Measurements from ENCODE around the gene MRNIP. TPM values are rescaled to one million over a fixed set of nuclear protein-coding genes. Genes with fewer than 3 reads are reported as not detected.

Gene MRNIP
- total and polyA plus RNA-seq, 7 experiments from 2014 or later: 19.4 to 133 (median 40.2) TPM

DNA sequence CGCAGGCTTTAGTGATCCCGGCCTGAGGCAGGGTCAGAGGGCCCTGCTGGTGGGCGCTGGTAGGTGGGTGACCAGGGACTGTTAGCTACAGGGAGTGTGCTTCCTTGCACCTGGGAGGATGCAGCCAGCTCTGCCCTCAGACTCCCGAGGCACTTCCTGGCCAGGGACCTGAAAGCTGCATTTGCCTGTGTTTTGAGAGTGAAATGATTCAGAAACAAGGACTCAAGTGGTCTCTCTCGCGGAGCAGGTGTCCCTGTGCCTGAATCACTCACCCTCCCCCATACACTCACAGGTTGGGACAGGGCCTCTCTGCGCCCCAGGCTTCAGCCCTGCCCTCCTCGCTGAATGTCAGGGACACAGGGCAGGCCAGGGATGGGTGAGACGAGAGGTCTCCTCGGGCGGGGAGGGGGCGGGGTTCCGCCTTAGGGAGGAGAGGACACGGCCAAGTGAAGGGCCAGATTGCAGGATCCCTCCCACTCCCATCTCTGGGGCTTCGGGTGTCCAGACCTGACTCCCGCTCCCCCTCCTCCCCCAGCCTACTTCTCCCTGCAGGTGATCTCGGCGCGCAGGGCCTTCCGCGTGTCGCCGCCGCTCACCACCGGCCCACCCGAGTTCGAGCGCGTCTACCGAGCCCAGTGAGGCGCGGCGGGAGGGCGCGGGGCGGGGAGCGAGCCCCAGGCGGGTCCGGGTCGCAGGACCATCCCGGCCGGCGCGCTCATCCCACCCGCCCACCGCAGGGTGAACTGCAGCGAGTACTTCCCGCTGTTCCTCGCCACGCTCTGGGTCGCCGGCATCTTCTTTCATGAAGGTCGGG lies 63.4 kb downstream of the MRNIP start:
- DNase-seq: peak in 1 of 9 donors; percentile 28

DNA sequence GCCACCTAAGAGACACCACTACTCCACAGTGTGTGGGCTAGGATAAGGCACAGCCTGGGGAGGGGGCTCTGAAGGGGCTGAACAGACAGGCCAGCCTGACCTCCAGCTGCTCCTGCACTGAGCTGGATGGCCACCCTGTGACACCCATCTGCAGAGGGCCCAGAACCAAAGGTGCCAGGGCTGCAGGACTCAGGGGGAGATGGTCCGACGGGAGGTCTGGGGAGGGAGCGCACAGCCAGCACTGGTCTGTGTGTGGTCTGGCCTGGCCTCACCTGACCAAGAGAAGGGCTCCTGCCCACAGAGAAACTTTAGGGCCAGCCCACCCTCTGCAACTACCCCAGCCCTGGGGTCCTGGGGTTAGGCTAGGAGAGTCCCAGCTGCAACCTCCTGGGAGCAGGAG lies 64.0 kb downstream of the MRNIP start:
- DNase-seq (no peak), ATAC-seq (no peak)
- Mint-ChIP-seq H3K27me3 (no peaks in the 10 kb centered on the region), H3K9me3 (peaks cover 0 to 6% (median 0%) of the 10 kb centered on the region in 11 donors), H3K36me3 (peaks cover 0 to 7% (median 3%) of the 10 kb centered on the region in 5 donors), H3K4me3 (peak overlapping the region; percentile 32 to 83 (median 62)), H3K27ac (peak overlapping the region in 5 of 9 donors; percentile 22 to 86 (median 76)), H3K4me1 (peaks cover 20 to 33% (median 28%) of the 10 kb centered on the region in 7 donors)
- Histone ChIP-seq H3K4me1 (ENCODE audit: control insufficient read depth in 2 of 2, insufficient read depth in 2 of 2, low read length in 2 of 2) (peaks cover 24 to 28% of the 10 kb centered on the region in 2 donors), H3K27ac (ENCODE audit: low read depth, low read length) (peak overlapping the region; percentile 68), H3K9me3 (ENCODE audit: control insufficient read depth in 2 of 3, low read length in 3 of 3) (no peaks in the 10 kb centered on the region), H3K36me3 (ENCODE audit: control insufficient read depth in 2 of 3, insufficient read depth in 3 of 3, low read length in 3 of 3) (peaks cover 0 to 16% (median 0%) of the 10 kb centered on the region in 3 experiments), H3K4me3 (ENCODE audit: low read length) (peak overlapping the region; percentile 48), H3K27me3 (ENCODE audit: control insufficient read depth in 2 of 2, insufficient read depth in 2 of 2, low read length in 2 of 2) (no peaks in the 10 kb centered on the region)
- intact Hi-C loops (cut with micrococcal nuclease): no loop called here
- ChIA-PET POLR2A (interaction anchor here (0.7 to 2.3 kb wide), 9 partner anchors 8 to 235 kb away, joined by 3 to 8 read pairs (median 4); partner anchors contain the start of genes HNRNPH1, MAML1 and SQSTM1), CTCF (interaction anchor here (1.6 to 4.3 kb wide), 3 partner anchors 12 to 67 kb away, joined by 3 to 36 read pairs (median 5); no protein-coding TSS in a partner anchor)

More for the DNA sequence above, 63.4 kb downstream of the MRNIP start:
- ChIA-PET POLR2A (interaction anchor here (0.7 to 2.9 kb wide), 10 partner anchors 8 to 236 kb away, joined by 3 to 8 read pairs (median 4); partner anchors contain the start of genes HNRNPH1, MAML1 and SQSTM1), CTCF (interaction anchor here (0.6 to 4.3 kb wide), 4 partner anchors 32 to 234 kb away, joined by 3 to 36 read pairs (median 4); no protein-coding TSS in a partner anchor)
- Histone ChIP-seq H3K9me3 (ENCODE audit: control insufficient read depth in 2 of 3, low read length in 3 of 3) (no peaks in the 10 kb centered on the region), H3K27me3 (ENCODE audit: control insufficient read depth in 2 of 2, insufficient read depth in 2 of 2, low read length in 2 of 2) (no peaks in the 10 kb centered on the region), H3K27ac (ENCODE audit: low read depth, low read length) (peak overlapping the region; percentile 68), H3K4me1 (ENCODE audit: control insufficient read depth in 2 of 2, insufficient read depth in 2 of 2, low read length in 2 of 2) (peaks cover 24 to 28% of the 10 kb centered on the region in 2 donors), H3K4me3 (ENCODE audit: low read length) (peak overlapping the region; percentile 48), H3K36me3 (ENCODE audit: control insufficient read depth in 2 of 3, insufficient read depth in 3 of 3, low read length in 3 of 3) (peaks cover 0 to 21% (median 0%) of the 10 kb centered on the region in 3 experiments)
- H3K4me3 Mint-ChIP-seq: peak overlapping the region; percentile 32 to 83 (median 62)
- H3K27me3 Mint-ChIP-seq: no peaks in the 10 kb centered on the region
- intact Hi-C loops (cut with micrococcal nuclease): loop anchor here (5.0 kb wide), 4 partner anchors 98 to 1643 kb away; partner anchors contain the start of genes CANX (in 1 of the 2), HNRNPH1 (in 1 of the 2) and NHP2 (in 1 of the 2)
- H3K4me1 Mint-ChIP-seq: peaks cover 20 to 33% (median 30%) of the 10 kb centered on the region in 7 donors
- ATAC-seq: no peak
- peaks cover 0 to 9% (median 3%) of the 10 kb centered on the region in 5 donors for H3K36me3 Mint-ChIP-seq
- peaks cover 0 to 6% (median 0%) of the 10 kb centered on the region in 11 donors for H3K9me3 Mint-ChIP-seq
- peak overlapping the region in 3 of 9 donors; percentile 31 to 76 (median 65) for H3K27ac Mint-ChIP-seq

DNA sequence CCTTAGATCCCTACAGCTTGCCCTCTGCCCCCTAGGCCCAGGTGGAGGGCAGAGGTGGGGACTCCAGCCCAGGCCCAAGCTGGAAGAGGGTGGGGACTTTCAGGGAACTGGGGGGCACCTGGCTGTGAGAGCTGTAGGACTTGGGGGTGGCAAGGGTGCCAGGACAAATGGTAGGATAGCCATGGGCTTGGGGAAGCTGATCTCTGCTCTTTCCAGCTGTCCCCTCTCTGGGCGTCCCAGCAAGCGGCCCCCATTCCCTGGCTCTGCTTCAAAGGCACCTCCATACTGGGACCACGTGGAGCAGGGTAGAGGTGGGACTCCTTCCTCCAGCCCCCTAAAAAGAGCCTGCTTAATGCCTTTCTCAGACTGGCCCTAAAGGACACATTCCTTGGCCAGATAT lies 64.4 kb downstream of the MRNIP start:
- CTCF ChIA-PET: interaction anchor here (0.6 to 4.3 kb wide), 4 partner anchors 11 to 773 kb away, joined by 3 to 36 read pairs (median 4); partner anchors contain the start of gene MAML1
- H3K27ac ChIP-seq (ENCODE audit: low read depth, low read length): peak overlapping the region; percentile 45
- H3K4me1 ChIP-seq (ENCODE audit: control insufficient read depth in 2 of 2, insufficient read depth in 2 of 2, low read length in 2 of 2): peaks cover 24 to 28% of the 10 kb centered on the region in 2 donors

DNA sequence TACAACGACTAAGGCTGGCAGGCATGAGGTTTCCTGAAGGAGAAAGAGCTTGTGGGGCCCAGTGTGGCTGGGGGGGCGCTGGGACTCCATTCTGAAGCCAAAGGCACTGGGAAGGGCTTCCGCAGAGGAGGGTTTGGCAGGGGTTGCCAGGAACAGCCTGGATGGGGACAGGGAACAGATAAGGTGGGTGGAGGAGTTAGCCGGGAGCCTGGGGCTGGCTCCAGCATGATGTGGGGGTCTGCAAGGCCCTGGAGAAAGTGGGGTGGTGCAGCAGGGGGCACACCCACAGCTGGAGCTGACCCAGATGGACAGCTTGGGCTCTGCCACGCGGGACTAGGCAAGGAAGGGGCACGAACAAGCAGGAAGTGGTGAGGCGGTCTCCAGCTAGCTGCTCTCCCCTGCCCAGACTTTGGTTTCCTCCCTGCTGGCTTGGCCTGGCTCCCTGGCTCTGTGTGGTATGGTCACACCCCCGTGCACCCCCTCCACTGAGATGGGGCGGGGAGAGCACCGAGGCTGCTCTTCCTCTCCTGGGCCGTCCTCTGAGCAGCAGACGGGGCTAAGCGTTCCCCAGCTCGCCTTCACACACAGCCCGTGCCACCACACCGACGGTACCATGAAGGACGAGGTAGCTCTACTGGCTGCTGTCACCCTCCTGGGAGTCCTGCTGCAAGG lies 65.0 kb downstream of the MRNIP start, which contains the start of gene LTC4S:
LTC4S (plus strand) TSS at position 519 of the 672 bp plus-strand sequence; CDS start at position 614, 95 bp downstream.
- Mint-ChIP-seq H3K27me3 (no peaks in the 10 kb centered on the region), H3K27ac (peak within 1 kb of the TSS; percentile 42 to 91 (median 81)), H3K36me3 (peaks cover 0 to 4% (median 0%) of the 10 kb centered on the region in 5 donors), H3K4me3 (peak within 1 kb of the TSS; percentile 47 to 83 (median 65)), H3K4me1 (peaks cover 20 to 33% (median 27%) of the 10 kb centered on the region in 7 donors), H3K9me3 (peaks cover 0 to 6% (median 0%) of the 10 kb centered on the region in 11 donors)
- Histone ChIP-seq H3K4me3 (ENCODE audit: low read length) (peak within 1 kb of the TSS; percentile 48), H3K27me3 (ENCODE audit: control insufficient read depth in 2 of 2, insufficient read depth in 2 of 2, low read length in 2 of 2) (no peaks in the 10 kb centered on the region), H3K27ac (ENCODE audit: low read depth, low read length) (peak within 1 kb of the TSS; percentile 68), H3K4me1 (ENCODE audit: control insufficient read depth in 2 of 2, insufficient read depth in 2 of 2, low read length in 2 of 2) (peaks cover 24 to 28% of the 10 kb centered on the region in 2 donors), H3K9me3 (ENCODE audit: control insufficient read depth in 2 of 3, low read length in 3 of 3) (no peaks in the 10 kb centered on the region), H3K36me3 (ENCODE audit: control insufficient read depth in 2 of 3, insufficient read depth in 3 of 3, low read length in 3 of 3) (peaks cover 0 to 7% (median 0%) of the 10 kb centered on the region in 3 experiments)
- DNase-seq (peak in 6 of 9 donors; percentile 30 to 50 (median 48)), ATAC-seq (peak; percentile 62)
- POLR2A ChIA-PET: interaction anchor here (0.6 to 2.3 kb wide), 10 partner anchors 9 to 170 kb away, joined by 3 to 8 read pairs (median 6); partner anchors contain the start of genes HNRNPH1, MAML1 and MRNIP
- intact Hi-C loops (cut with micrococcal nuclease): no loop called here
- CTCF ChIA-PET: interaction anchor here (0.6 to 4.3 kb wide), 4 partner anchors 11 to 773 kb away, joined by 3 to 36 read pairs (median 4); partner anchors contain the start of gene MAML1

More for the DNA sequence above, 64.4 kb downstream of the MRNIP start:
- Mint-ChIP-seq H3K27me3 (no peaks in the 10 kb centered on the region), H3K27ac (peak overlapping the region in 7 of 9 donors; percentile 65 to 91 (median 81)), H3K4me1 (peaks cover 20 to 33% (median 27%) of the 10 kb centered on the region in 7 donors), H3K4me3 (peak overlapping the region; percentile 32 to 83 (median 62)), H3K36me3 (peaks cover 0 to 5% (median under 1%) of the 10 kb centered on the region in 5 donors), H3K9me3 (peaks cover 0 to 6% (median 0%) of the 10 kb centered on the region in 11 donors)
- Histone ChIP-seq H3K36me3 (ENCODE audit: control insufficient read depth in 2 of 3, insufficient read depth in 3 of 3, low read length in 3 of 3) (peaks cover 0 to 12% (median 0%) of the 10 kb centered on the region in 3 experiments), H3K9me3 (ENCODE audit: control insufficient read depth in 2 of 3, low read length in 3 of 3) (no peaks in the 10 kb centered on the region), H3K4me3 (ENCODE audit: low read length) (peak overlapping the region; percentile 25), H3K27me3 (ENCODE audit: control insufficient read depth in 2 of 2, insufficient read depth in 2 of 2, low read length in 2 of 2) (no peaks in the 10 kb centered on the region)
- intact Hi-C loops (cut with micrococcal nuclease): no loop called here
- ATAC-seq (no peak), DNase-seq (no peak)
- POLR2A ChIA-PET: interaction anchor here (0.6 to 2.3 kb wide), 11 partner anchors 9 to 171 kb away, joined by 3 to 8 read pairs (median 5); partner anchors contain the start of genes HNRNPH1, MAML1 and MRNIP

DNA sequence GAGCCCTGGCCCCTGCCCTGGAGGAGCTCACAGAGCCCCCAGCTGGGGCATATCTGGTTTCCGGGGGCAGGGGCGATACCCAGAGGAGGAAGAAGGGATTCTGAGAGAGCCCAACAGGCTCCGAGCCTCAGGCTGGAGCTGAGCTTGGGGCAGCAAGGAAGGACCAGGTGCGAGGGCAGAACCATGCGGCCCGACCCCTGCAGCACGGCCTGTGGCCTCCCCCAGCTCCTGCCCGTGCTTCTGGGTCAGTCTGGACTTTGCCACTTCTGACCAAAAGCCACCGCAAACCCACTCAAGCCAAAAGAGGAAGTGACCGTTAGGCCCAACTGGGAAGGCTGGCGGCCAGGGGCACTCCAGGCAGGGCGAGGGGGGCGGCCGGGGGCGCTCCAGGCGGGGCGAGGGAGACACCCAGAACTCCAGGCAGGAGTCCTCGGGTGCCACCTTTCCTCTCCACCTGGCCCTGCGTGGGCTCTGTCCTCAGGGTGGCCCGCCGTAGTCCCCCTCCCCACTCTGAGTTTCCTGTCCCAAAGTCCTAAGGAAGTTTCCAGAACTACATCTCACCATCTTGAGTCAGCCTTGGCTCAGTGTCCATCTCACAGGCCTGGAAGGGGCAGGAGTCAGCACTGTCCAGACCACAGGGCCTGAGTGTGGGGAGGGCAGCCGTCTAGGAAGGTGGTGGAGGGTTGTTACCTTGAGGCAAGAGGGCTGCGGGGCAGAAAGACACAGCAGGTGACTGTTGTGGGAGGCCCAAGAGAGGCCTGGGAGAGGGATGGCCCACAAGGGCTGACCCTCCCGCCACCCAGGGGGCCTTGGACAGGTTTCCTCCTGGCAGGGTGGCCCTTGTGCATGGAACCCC lies 65.8 kb downstream of the MRNIP start:
- no peaks in the 10 kb centered on the region for H3K27me3 ChIP-seq (ENCODE audit: control insufficient read depth in 2 of 2, insufficient read depth in 2 of 2, low read length in 2 of 2)
- peaks cover 24 to 28% of the 10 kb centered on the region in 2 donors for H3K4me1 ChIP-seq (ENCODE audit: control insufficient read depth in 2 of 2, insufficient read depth in 2 of 2, low read length in 2 of 2)
- peaks cover 0 to 4% (median 0%) of the 10 kb centered on the region in 5 donors for H3K36me3 Mint-ChIP-seq
- intact Hi-C loops (cut with micrococcal nuclease): no loop called here
- peak overlapping the region in 9 of 10 donors; percentile 43 to 79 (median 61) for H3K4me3 Mint-ChIP-seq
- H3K4me1 Mint-ChIP-seq: peaks cover 20 to 33% (median 27%) of the 10 kb centered on the region in 7 donors
- H3K27ac ChIP-seq (ENCODE audit: low read depth, low read length): peak overlapping the region; percentile 45
- ChIA-PET POLR2A (interaction anchor here (1.0 to 2.3 kb wide), 6 partner anchors 29 to 169 kb away, joined by 3 to 8 read pairs (median 5); partner anchors contain the start of genes HNRNPH1, MAML1 and MRNIP), CTCF (interaction anchor here (0.5 to 1.7 kb wide), 4 partner anchors 10 to 523 kb away, joined by 3 to 5 read pairs (median 4); partner anchors contain the start of gene MAML1)
- DNase-seq (no peak), ATAC-seq (no peak)
- no peak overlapping the region for H3K4me3 ChIP-seq (ENCODE audit: low read length)
- H3K27ac Mint-ChIP-seq: peak overlapping the region in 6 of 9 donors; percentile 75 to 86 (median 82)
- H3K9me3 ChIP-seq (ENCODE audit: control insufficient read depth in 2 of 3, low read length in 3 of 3): no peaks in the 10 kb centered on the region
- H3K27me3 Mint-ChIP-seq: no peaks in the 10 kb centered on the region
- H3K9me3 Mint-ChIP-seq: peaks cover 0 to 6% (median 0%) of the 10 kb centered on the region in 11 donors
- H3K36me3 ChIP-seq (ENCODE audit: control insufficient read depth in 2 of 3, insufficient read depth in 3 of 3, low read length in 3 of 3): no peaks in the 10 kb centered on the region

Measured in naive thymus-derived CD4-positive, alpha-beta T cell (primary cell).